OCI-LY1 (cell line): ENCODE measurements around the gene BLMH.

Experiments
- CTCF ChIP-seq: fragments of 200-600 bp; sonication (generic), shearing (Covaris generic); IDR thresholded peaks from 2 replicates; pipeline ENCODE4 v1.5.1; 2017; ENCODE audit warnings: mild to moderate bottlenecking, antibody characterized with exemption, low read length, moderate library complexity, mixed read lengths
- EZH2 ChIP-seq: fragments of 200-600 bp; sonication (generic), shearing (Covaris generic); IDR thresholded peaks from 2 replicates; pipeline ENCODE4 v1.8.0; 2017; ENCODE audit warnings: borderline replicate concordance, mixed run types, mild to moderate bottlenecking, antibody characterized with exemption, low read length, moderate library complexity, mixed read lengths

DNA sequence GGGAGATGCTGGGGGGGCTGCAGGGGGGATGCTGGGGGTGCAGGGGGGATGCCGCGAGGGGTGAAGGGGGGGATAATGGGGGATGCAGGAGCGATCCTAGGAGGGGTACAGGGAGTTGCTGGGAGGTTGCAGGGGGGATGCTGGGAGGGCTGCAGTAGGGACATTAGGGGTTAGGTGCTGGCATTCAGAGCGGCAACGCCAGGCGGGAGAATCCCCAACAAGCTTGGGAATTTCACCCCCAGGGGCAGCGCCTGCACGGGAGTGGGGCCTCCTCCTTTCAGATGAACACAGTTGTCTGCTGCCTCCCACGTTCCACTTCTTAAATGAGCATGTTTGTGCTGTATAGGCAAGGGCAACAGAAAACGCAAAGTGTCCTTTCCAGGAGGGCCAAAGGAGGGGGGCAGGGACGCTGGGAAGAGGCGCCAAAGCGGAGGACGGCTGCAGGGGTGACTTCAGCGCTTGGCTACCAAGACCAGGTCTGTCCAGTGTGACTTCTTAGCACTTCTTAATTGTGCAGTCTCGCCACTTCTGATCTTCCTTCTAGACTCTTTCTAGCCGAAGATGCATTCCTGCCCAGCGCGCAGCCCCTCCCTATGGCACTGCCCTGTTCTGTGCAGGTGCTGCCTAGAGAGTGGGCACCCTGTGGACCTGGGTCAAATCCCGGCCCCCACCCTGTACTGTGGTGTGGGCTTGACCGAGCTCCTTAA lies 54.3 kb downstream of the BLMH start:
- TF ChIP-seq CTCF (no peak), EZH2 (no peak)
